Measurements from ENCODE around the gene HPN.
"Not testable (repeated sequence)": the region's sequence is repeated elsewhere in the genome, so short reads cannot be mapped to it uniquely, and the experiment has no call there.

HPN gene

GRCh38 chr19:35027851-35028599 is 13.5 kb upstream of the HPN start:
- DNase-seq (ENCODE audit: low read depth in 3 of 3), result no peak

- not testable (repeated sequence) for DNase-seq (ENCODE audit: low read depth in 3 of 3)
These were observed 13.0 kb upstream of the HPN start for GRCh38 chr19:35028600-35028885.

- DNase-seq (ENCODE audit: low read depth in 3 of 3), result not testable (repeated sequence)
These were observed 12.2 kb upstream of the HPN start for GRCh38 chr19:35029275-35029736.

GRCh38 chr19:35029737-35030256 is 11.7 kb upstream of the HPN start:
- DNase-seq (ENCODE audit: low read depth in 3 of 3), result no peak

- DNase-seq (ENCODE audit: low read depth in 3 of 3), result peak; percentile 34 to 62 (median 59)
These were observed 11.1 kb upstream of the HPN start, which contains the start of gene SCN1B for GRCh38 chr19:35030257-35031071. Gene SCN1B, plus strand, starts transcription at chr19:35030470. Its CDS starts 351 bp downstream, at chr19:35030821.

DNA sequence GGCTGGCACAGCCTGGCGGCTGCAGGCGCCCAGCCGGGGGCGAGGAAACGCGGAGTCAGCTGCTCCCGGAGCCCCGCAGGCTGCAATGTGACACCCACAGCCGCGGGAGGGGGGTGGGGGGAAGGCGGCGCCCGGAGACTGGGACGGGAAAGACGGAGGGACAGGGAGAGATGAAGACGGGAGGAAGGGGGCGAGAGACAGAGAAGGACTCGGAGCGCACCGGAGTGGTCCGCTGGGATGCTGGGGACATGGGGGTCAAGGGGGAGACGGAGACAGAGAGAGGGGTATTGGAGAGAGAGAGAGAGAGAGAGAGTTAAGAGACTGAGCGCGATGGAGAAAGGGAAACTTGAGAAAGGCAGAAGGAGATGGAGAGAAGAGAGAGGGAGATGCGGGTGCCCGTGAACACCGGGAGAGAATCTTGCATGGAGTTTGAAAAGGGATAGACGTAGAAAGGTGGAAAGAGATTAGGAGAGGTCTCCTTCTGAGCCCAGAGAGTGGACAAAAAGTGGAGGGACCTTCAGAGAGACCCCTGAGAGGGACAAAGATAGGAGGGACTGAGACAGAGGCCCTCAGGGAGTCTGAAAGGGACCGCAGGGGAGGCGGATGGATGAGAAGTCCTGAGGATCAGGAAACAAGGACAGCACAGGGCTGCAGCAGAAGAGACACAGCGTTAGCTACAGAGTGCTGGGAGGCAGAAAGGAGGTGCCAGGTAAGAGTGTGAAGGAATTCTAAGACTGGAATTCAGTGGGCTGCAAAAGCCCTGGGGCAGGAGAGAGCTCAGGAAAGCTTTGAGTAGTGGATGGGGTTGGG is 10.2 kb upstream of the HPN start:
- no peak for DNase-seq (ENCODE audit: low read depth in 3 of 3)

DNA sequence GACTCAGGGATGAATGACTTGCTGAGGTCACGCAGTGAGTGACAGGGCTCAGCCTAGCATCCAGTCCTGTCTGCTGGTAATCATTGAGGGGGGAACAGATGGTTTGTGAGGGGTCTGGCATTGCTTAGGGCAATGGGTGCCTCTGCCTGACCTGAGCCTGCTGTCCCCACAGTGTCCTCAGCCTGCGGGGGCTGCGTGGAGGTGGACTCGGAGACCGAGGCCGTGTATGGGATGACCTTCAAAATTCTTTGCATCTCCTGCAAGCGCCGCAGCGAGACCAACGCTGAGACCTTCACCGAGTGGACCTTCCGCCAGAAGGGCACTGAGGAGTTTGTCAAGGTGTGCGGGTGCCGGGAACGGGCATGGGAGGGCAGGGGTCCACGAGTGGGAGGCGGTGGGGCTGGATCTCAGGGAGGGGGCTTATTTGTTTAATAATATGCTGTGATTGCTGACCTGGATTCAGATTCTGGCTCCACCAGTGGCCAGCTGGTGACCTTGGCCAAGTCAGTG is 9.1 kb upstream of the HPN start:
- DNase-seq (ENCODE audit: low read depth in 3 of 3), result no peak

GRCh38 chr19:35033067-35034004 is 8.2 kb upstream of the HPN start:
- DNase-seq (ENCODE audit: low read depth in 3 of 3), result no peak

DNA sequence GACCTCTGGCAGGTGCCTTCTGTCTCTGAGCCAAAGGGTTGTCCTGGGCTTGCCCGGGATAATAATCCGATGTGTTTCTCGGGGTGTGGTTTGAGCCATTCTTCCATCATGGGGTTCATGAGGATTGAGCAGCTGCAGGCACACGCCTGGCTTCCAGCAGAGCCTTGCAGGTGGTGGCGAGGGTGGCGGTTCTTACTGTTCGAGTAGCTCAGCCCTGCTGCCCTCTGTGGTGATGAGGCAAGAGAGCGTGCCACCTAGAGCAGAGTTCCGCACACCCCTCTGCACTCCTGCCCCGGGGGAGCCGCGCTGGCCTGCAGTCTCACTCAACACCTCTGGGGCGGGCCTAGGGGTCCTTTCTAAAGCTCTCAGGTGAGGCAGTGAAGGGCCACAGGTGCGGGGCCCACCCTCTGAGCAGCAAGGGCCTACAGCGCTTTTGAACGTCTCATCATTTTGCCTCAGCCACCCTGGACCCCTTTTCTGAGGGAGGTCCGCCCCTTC is 7.5 kb upstream of the HPN start:
- no peak for DNase-seq (ENCODE audit: low read depth in 3 of 3)

- no peak for DNase-seq (ENCODE audit: low read depth in 3 of 3)
These were observed 6.7 kb upstream of the HPN start for GRCh38 chr19:35034588-35035382.

DNA sequence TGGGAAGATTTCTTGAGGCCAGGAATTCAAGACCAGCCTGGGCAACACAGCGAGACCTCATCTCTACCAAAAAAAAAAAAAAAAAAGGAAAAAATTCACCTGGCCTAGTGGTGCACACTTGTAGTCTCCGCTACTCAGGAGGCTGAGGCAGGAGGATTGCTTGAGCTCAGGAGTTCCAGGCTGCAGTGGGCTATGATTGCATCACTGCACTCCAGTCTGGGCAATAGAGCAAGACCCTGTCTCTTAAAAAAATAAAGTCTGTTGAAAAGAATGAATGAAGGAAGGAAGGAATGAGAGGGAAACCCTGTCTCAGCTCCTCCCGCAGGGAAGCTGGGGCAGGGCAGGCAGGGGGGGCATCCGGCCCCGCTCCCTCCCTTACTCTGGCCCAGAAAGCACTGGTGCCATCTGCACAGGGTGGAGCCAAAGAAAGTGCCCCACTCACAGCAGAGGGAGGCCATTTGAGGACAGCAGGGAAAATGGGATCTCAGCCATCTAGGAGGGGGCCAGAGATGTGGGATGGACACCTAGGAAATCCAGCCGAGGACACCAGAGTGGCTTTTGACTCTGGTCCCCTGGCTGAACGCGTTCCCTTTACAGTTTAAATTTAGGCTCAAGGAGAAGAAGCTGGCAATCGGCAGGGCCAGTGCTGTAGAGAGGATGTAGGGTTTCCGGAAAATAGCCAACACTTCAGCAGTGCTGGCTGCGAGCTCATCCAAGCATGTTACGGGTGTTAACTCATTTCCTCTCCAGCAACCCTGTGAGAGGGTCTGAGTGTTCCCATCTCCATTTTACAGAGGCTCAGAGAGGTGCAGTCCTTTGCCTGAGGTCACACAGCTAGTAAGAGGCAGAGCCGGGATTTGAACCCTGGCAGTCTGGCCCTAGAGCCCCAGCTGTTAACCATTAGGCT is 3.6 kb upstream of the HPN start:
- DNase-seq (ENCODE audit: low read depth in 3 of 3), result no peak

DNA sequence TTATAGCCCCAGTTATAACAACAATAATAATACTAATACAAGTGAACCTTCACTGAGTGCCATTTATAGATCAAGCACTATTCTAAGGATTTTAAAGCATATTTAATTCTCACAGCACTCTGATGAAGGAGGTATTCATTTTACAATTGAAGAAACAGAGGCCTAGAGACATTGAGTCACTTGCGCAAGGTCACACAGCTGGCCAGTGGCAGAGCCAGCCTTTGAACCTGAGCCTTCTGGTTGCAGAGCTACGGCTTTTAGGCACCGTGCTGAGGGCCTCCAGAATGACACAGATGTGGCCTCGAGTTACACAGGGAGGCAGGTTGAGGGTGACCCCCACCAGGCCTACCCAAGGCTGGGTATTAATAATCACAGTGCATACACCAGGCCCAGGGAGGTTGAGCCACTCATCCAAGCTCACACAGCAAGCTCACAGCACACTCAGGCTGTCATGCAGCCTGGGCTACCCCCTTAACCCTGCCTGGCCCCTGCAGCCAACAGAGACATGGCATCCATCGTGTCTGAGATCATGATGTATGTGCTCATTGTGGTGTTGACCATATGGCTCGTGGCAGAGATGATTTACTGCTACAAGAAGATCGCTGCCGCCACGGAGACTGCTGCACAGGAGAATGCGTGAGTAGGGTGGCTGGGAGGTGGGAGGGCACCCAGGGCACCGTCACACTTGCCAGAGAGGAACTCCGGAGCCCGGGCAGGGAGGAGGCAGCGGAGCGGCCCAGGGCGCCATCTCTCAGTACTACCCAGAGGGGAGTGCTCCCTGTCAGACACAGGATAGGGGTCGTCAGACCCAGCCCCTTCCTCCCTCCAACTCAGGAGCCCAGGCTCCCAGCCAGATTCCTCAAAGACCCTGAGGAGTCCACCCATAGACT is 2.7 kb upstream of the HPN start:
- DNase-seq (ENCODE audit: low read depth in 3 of 3), result no peak

GRCh38 chr19:35039881-35040825 is 1.4 kb upstream of the HPN start:
- DNase-seq (ENCODE audit: low read depth in 3 of 3), result no peak

GRCh38 chr19:35040826-35041547 is 534 bp upstream of the HPN start:
- DNase-seq (ENCODE audit: low read depth in 3 of 3), result no peak

DNA sequence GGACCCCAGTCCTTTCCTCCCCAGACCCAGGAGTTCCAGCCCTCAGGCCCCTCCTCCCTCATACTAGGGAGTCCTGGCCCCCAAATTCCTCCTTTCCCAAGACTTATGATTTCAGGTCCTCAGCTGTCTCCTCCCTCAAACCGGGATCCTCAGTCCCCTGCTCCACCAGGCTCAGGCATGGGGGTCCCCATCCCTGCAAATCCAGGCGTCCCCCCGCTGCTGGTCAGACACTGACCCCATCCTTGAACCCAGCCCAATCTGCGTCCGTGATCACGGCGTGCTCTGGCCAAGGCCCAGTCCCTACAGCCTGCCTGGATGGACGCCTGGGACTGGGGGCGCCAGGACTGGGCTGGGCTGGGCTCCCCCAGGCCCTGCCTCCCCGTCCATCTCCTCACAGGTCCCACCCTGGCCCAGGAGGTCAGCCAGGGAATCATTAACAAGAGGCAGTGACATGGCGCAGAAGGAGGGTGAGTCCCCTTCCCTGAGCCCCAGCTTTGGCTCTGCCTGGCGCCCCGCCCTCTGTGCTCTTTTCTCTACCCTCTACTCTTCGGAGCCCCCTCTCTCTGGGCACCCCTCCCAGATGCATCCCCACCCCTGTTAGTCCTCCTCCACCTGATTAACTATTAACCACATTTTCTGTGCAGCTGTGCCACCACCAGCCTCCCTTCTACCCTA is 672 bp downstream of the HPN start:
- no peak for DNase-seq (ENCODE audit: low read depth in 3 of 3)
